HepG2 (cell line): ENCODE data around the gene SLC29A1. TPM values are rescaled to one million over a fixed set of nuclear protein-coding genes. Genes with fewer than 3 reads are reported as not detected.

ENCODE experiments used
- AKAP8 ChIP-seq: sonication (generic); formaldehyde crosslinking; IDR thresholded peaks from 2 replicates; pipeline ENCODE4 v1.5.1; 2020; ENCODE audit warnings: mild to moderate bottlenecking, missing genetic modification reagents
- ATF7 ChIP-seq, 2 experiments: fragments of 450-650 bp in 1 of 2; sonication (generic) in 1 of 2; formaldehyde crosslinking in 1 of 2; IDR thresholded peaks; 2 replicates each; pipeline versions ENCODE4 v1.4.0 to v1.6.1; 2016 to 2020; ENCODE audit warnings: antibody characterized with exemption in 1 of 2, mild to moderate bottlenecking in 1 of 2, missing genetic modification reagents in 1 of 2
- BCL6 ChIP-seq: IDR thresholded peaks from 2 replicates; pipeline ENCODE4 v1.6.1; 2016; ENCODE audit warnings: missing genetic modification reagents, missing compliant biosample characterization
- FOXA1 ChIP-seq, 2 experiments: fragments of 450-650 bp in 1 of 2; sonication (generic) in 1 of 2; formaldehyde crosslinking in 1 of 2; IDR thresholded peaks; 2 replicates each; pipeline versions ENCODE4 v1.4.0 to v1.6.1; 2016 to 2020; ENCODE audit warnings: missing genetic modification reagents in 1 of 2
- JARID2 ChIP-seq: sonication (generic); formaldehyde crosslinking; IDR thresholded peaks from 2 replicates; pipeline ENCODE4 v1.8.1; 2023; ENCODE audit warnings: missing genetic modification reagents, inconsistent platforms; ENCODE audit not compliant: insufficient replicate concordance
- MAFF ChIP-seq: IDR thresholded peaks from 2 replicates; pipeline ENCODE4 v1.6.1; 2011; ENCODE audit warnings: low read depth, low read length, improper control_type of control experiment
- PAXIP1 ChIP-seq: sonication (generic); formaldehyde crosslinking; conservative IDR thresholded peaks from 2 replicates; pipeline ENCODE4 v1.4.0; 2020; ENCODE audit warnings: mild to moderate bottlenecking, missing genetic modification reagents, moderate library complexity
- RFXANK ChIP-seq: IDR thresholded peaks from 2 replicates; pipeline ENCODE4 v1.6.1; 2016
- SP140L ChIP-seq: sonication (generic); formaldehyde crosslinking; IDR thresholded peaks from 2 replicates; pipeline ENCODE4 v1.4.0; 2020; ENCODE audit warnings: missing genetic modification reagents, borderline replicate concordance
- ZBTB38 ChIP-seq: sonication (generic); formaldehyde crosslinking; IDR thresholded peaks from 2 replicates; pipeline ENCODE4 v1.5.1; 2020; ENCODE audit warnings: mild to moderate bottlenecking, missing genetic modification reagents
- ZBTB46 ChIP-seq: sonication (generic); formaldehyde crosslinking; IDR thresholded peaks from 2 replicates; pipeline ENCODE4 v1.4.0; 2020; ENCODE audit warnings: mild to moderate bottlenecking, missing genetic modification reagents, borderline replicate concordance
- ZBTB7B ChIP-seq: sonication (generic); formaldehyde crosslinking; IDR thresholded peaks from 2 replicates; pipeline ENCODE4 v1.4.0; 2020; ENCODE audit warnings: missing genetic modification reagents
- ZHX2 ChIP-seq, 2 experiments: sonication (generic) in 1 of 2; formaldehyde crosslinking in 1 of 2; IDR thresholded peaks; 2 replicates each; pipeline versions ENCODE4 v1.6.1 to v1.9.0; 2014 to 2022; ENCODE audit warnings: antibody characterized with exemption in 1 of 2, borderline replicate concordance in 1 of 2, inconsistent platforms in 1 of 2, low read depth in 1 of 2, missing genetic modification reagents in 1 of 2
- ZNF784 ChIP-seq: sonication (generic); formaldehyde crosslinking; IDR thresholded peaks from 2 replicates; pipeline ENCODE4 v1.5.1; 2020; ENCODE audit warnings: missing genetic modification reagents, mild to moderate bottlenecking, borderline replicate concordance
- ZNF891 ChIP-seq: sonication (generic); formaldehyde crosslinking; IDR thresholded peaks from 2 replicates; pipeline ENCODE4 v1.5.0; 2020; ENCODE audit warnings: mild to moderate bottlenecking, missing genetic modification reagents
- polyA plus RNA-seq, 8 experiments: library from polyadenylated mRNA; depleted of rRNA in 3 of 8; stranded (reverse) in 7 of 8; unstranded in 1 of 8; fragments of >200 nt; fragmentation: Illumina TruSeq in 4 of 8; extraction: Trizol in 4 of 8; gene quantifications; 2 replicates each; pipeline versions ENCODE4 v1.2.1 to v1.2.3, GENCODE V29; 2011 to 2016; ENCODE audit warnings: low read depth in 4 of 8, missing spikeins in 1 of 8, mixed read lengths in 1 of 8; ENCODE audit not compliant: insufficient read depth in 1 of 8
- total RNA-seq, 5 experiments: library from RNA; depleted of rRNA; stranded (reverse); fragments of >200 nt; fragmentation: Illumina TruSeq; extraction: Trizol; gene quantifications; 2 replicates each; pipeline ENCODE4 v1.2.3, GENCODE V29; 2016; ENCODE audit warnings: low read depth in 1 of 5

The SLC29A1 gene
- total and polyA plus RNA-seq, 2 of the 13 experiments (the other 11 are each of a cell fraction or from before 2014, with no cell fraction given): 43.2 to 106 TPM

GRCh38 chr6:44237813-44238433, 14.5 kb downstream of the SLC29A1 start (continued):
- no peak for TF ChIP-seq ZBTB46 (CRISPR knock-in tag)
- TF ChIP-seq PAXIP1: 0 out of 2 replicates have a peak, but pooled peaks have one; percentile 36
- peak; percentile 88 for TF ChIP-seq ZNF891 (CRISPR knock-in tag)
- 0 out of 2 replicates have a peak, but pooled peaks have one; percentile 68 for TF ChIP-seq RFXANK (CRISPR knock-in tag)
- peak; percentile 92 for TF ChIP-seq AKAP8 (CRISPR knock-in tag)
- no peak for TF ChIP-seq ZNF784 (CRISPR knock-in tag)
- TF ChIP-seq SP140L: peak; percentile 89; the same call in 1 of the 2 replicates
- TF ChIP-seq ZBTB38 (CRISPR knock-in tag): peak; percentile 58
- TF ChIP-seq MAFF: no peak; the same call in 1 of the 2 replicates
- peak; percentile 91; the same call in 1 of the 2 replicates for TF ChIP-seq ATF7 (IDR thresholded peaks at IDR 0.05)
- TF ChIP-seq ATF7 (CRISPR knock-in tag; IDR thresholded peaks at IDR 0.05): peak; percentile 99
- no peak for TF ChIP-seq JARID2 (CRISPR knock-in tag)
- 0 out of 2 replicates have a peak, but pooled peaks have one; percentile 26 for TF ChIP-seq BCL6
- TF ChIP-seq FOXA1 (IDR thresholded peaks at IDR 0.05): no peak
- peak; percentile 27; the same call in 1 of the 2 replicates for TF ChIP-seq FOXA1 (CRISPR knock-in tag; IDR thresholded peaks at IDR 0.05)
- peak; percentile 65 for TF ChIP-seq ZBTB7B
- peak; percentile 31; the same call in 1 of the 2 replicates for TF ChIP-seq ZHX2 (IDR thresholded peaks at IDR 0.05; ENCODE audit: low read depth)
- TF ChIP-seq ZHX2 (CRISPR knock-in tag; IDR thresholded peaks at IDR 0.05; ENCODE audit: borderline replicate concordance): 0 out of 2 replicates have a peak, but pooled peaks have one; percentile 60
